ENCODE measurements around the gene GIMAP7.

Gene GIMAP7

DNA sequence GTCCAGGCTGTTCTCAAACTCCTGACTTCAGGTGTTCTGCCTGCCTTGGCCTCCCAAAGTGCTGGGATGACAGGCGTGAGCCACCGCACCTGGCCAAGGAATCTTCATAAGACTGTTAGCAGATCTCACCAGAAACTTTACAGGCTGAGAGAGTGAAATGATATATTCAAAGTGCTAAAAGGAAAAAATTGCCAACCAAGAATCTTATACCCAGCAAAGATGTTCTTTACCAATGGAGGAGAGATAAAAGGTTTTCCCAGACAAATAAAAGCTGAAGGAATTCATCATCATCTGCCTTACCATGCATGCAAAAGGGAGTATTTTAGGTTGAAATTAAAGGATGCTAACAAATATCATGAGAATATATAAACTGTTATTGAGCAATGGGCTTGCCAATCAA lies 23.6 kb downstream of the GIMAP7 start:
- TF ChIP-seq, protein P1, sequence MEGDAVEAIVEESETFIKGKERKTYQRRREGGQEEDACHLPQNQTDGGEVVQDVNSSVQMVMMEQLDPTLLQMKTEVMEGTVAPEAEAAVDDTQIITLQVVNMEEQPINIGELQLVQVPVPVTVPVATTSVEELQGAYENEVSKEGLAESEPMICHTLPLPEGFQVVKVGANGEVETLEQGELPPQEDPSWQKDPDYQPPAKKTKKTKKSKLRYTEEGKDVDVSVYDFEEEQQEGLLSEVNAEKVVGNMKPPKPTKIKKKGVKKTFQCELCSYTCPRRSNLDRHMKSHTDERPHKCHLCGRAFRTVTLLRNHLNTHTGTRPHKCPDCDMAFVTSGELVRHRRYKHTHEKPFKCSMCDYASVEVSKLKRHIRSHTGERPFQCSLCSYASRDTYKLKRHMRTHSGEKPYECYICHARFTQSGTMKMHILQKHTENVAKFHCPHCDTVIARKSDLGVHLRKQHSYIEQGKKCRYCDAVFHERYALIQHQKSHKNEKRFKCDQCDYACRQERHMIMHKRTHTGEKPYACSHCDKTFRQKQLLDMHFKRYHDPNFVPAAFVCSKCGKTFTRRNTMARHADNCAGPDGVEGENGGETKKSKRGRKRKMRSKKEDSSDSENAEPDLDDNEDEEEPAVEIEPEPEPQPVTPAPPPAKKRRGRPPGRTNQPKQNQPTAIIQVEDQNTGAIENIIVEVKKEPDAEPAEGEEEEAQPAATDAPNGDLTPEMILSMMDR (conservative IDR thresholded peaks at IDR 0.05): no peak
- H3K27ac ChIP-seq: no peak overlapping the region

DNA sequence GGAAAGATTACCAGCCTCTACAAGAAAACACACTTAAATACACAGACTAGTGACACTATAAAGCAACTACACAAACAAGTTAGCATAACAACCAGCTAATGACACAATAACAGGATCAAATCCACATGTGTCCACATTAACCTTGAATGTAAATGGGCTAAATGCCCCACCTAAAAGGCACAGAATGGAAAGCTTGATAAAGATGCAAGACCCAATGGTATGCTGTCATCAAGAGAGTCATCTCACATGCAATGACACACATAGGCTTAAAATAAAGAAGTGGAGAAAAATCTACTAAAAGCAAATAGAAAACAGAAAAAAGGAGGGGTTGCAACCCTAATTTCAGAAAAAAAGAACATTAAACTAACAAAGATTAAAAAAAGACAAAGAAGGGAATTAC lies 38.5 kb downstream of the GIMAP7 start:
- no peak overlapping the region for H3K27ac ChIP-seq
- TF ChIP-seq, protein P1 (conservative IDR thresholded peaks at IDR 0.05): no peak

GRCh38 chr7:150556521-150557138 lies 42.0 kb downstream of the GIMAP7 start:
- no peak overlapping the region for H3K27ac ChIP-seq
- TF ChIP-seq, protein P1 (conservative IDR thresholded peaks at IDR 0.05): no peak

DNA sequence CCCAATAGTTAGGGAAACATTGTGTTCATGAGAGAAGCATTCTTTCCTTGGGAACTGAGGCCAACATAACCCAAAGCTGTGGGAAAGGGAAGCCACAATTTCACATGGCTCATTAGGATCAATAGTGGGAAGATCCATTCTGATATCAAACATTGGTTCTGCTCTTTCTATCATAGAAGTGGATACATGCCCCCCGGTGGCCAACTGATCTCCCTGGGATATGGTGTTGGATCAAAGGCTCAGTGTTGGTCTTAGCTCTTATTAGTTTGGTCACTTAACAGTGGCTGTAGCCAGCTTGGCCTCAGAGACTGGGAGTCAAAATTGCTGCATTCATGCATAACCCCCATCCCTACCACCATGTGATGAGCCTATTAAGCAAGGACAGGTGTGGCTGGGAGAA lies 45.8 kb downstream of the GIMAP7 start:
- H3K27ac ChIP-seq: no peak overlapping the region
- TF ChIP-seq, protein P1 (conservative IDR thresholded peaks at IDR 0.05): no peak

DNA sequence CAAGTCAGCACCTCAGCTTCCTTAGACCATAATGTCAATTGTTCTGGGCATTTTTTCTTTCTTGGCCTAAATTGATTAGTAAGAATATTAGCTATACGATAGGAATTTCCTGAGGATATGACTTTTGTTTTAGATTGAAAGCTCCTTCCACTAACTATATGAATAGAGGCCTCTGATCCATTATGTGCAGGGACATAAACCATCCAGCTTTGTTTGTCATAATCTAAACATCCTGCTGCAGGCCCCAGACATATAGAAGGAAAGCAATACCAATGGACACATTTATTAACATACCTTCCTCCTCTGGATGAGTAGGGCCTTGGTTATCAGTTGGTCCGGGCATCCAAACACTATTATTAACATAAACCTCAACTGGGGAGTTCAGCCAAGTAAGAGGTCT lies 48.2 kb downstream of the GIMAP7 start:
- TF ChIP-seq, protein P1 (conservative IDR thresholded peaks at IDR 0.05): no peak
- H3K27ac ChIP-seq: no peak overlapping the region

DNA sequence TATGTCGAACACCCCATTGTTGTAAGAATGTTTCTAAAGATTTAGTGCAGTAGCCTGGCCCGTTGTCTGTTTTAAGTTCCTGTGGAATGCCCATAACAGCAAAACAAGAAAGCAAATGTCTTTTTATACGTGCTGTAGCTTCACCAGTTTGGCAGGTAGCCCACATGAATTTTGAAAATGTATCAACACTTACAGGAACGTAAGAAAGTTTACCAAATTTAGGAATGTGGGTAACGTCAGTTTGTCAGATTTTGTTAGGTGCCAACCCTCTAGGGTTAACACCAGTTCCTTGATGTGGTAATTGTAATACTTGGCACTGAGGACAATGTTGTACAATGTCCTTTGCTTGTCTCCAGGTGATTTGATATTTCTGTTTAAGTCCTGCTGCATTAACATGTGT lies 49.3 kb downstream of the GIMAP7 start:
- TF ChIP-seq, protein P1 (conservative IDR thresholded peaks at IDR 0.05): no peak
- H3K27ac ChIP-seq: no peak overlapping the region

DNA sequence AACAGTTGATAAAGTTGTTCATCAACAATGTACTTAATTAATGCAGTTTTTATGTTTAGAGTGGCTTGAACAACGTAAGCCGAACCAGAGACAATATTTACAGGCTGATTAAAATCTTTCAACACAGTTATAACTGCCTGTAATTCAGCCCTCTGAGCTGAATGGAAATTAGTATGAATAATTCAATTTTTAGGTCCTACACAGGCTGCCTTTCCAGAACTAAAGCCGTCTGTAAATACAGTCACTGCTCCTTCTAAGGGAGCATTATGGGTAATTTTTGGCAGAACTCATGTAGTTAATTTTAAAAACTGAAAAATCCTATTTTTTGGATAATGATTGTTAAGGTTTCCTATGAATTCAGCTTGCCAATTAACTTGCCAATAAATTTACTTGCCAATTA lies 49.9 kb downstream of the GIMAP7 start:
- TF ChIP-seq, protein P1 (conservative IDR thresholded peaks at IDR 0.05): no peak
- H3K27ac ChIP-seq: no peak overlapping the region
